Common myeloid progenitor, CD34-positive (primary cell): ENCODE measurements around the gene IFT122.

Experiments
- CTCF ChIA-PET: fragments of 350-600 bp; sonication (Branson Sonifier 250); formaldehyde crosslinking; loops from one replicate; lab custom pipeline; 2021; ENCODE audit warnings: antibody characterized with exemption; lab: Charles Lee
- POLR2A ChIA-PET: fragments of 350-600 bp; sonication (Branson Sonifier 250); formaldehyde crosslinking; loops from one replicate; lab custom pipeline; 2021; ENCODE audit warnings: antibody characterized with exemption; lab: Charles Lee
- DNase-seq, 3 donors: peaks; one replicate each; pipeline versions ENCODE4 v3.0.0 to v3.0.0-alpha.2; 2013
- H3K27ac ChIP-seq, 2 experiments: 1 replicate in 1 of 2; 2 replicates in 1 of 2; pipeline ENCODE4 v1.7.0; 2013; ENCODE audit warnings: inconsistent platforms in 2 of 2, low read length in 2 of 2, mild to moderate bottlenecking in 2 of 2, low read depth in 1 of 2, moderate library complexity in 1 of 2; ENCODE audit not compliant: severe bottlenecking in 2 of 2, insufficient read depth in 1 of 2, poor library complexity in 1 of 2
- H3K27me3 ChIP-seq, 5 experiments: replicated peaks in 2 of 5; 1 replicate in 3 of 5; 2 replicates in 2 of 5; pipeline versions ENCODE4 v1.6.1 to v1.7.0; 2013; ENCODE audit warnings: low read length in 4 of 5, mild to moderate bottlenecking in 2 of 5, moderate library complexity in 2 of 5, inconsistent platforms in 1 of 5; ENCODE audit not compliant: insufficient read depth in 5 of 5, control insufficient read depth in 4 of 5
- H3K36me3 ChIP-seq, 4 experiments: 1 replicate in 2 of 4; 2 replicates in 2 of 4; pipeline versions ENCODE4 v1.6.1 to v1.7.0; 2013; ENCODE audit warnings: low read length in 3 of 4, control low read depth in 1 of 4, mild to moderate bottlenecking in 1 of 4; ENCODE audit not compliant: control insufficient read depth in 4 of 4, insufficient read depth in 4 of 4
- H3K4me1 ChIP-seq, 4 experiments: 1 replicate in 3 of 4; 2 replicates in 1 of 4; pipeline versions ENCODE4 v1.6.1 to v1.7.1; 2013; ENCODE audit warnings: low read length in 3 of 4, mild to moderate bottlenecking in 3 of 4, control low read depth in 1 of 4, inconsistent platforms in 1 of 4, moderate library complexity in 1 of 4; ENCODE audit not compliant: control insufficient read depth in 4 of 4, insufficient read depth in 4 of 4; ENCODE audit errors: control extremely low read depth in 1 of 4
- H3K4me3 ChIP-seq, 7 experiments: 1 replicate in 4 of 7; 2 replicates in 3 of 7; pipeline versions ENCODE4 v1.5.1 to v1.7.0; 2013; ENCODE audit warnings: mild to moderate bottlenecking in 7 of 7, low read length in 6 of 7, moderate library complexity in 6 of 7, inconsistent platforms in 2 of 7, low read depth in 2 of 7, control low read depth in 1 of 7; ENCODE audit not compliant: insufficient read depth in 4 of 7, control insufficient read depth in 1 of 7; ENCODE audit errors: extremely low read depth in 1 of 7
- H3K9me3 ChIP-seq, 5 experiments: 1 replicate in 4 of 5; 2 replicates in 1 of 5; pipeline versions ENCODE4 v1.6.1 to v1.7.1; 2013; ENCODE audit warnings: low read length in 4 of 5, mild to moderate bottlenecking in 2 of 5, inconsistent platforms in 1 of 5, low read depth in 1 of 5, moderate library complexity in 1 of 5; ENCODE audit not compliant: control insufficient read depth in 4 of 5, insufficient read depth in 2 of 5; ENCODE audit errors: control extremely low read depth in 1 of 5
- WGBS: methylation state at CpG from one replicate; pipeline ENCODE4 v1.1.5; 2013; ENCODE audit not compliant: insufficient coverage; 5-methylcytosine and 5-hydroxymethylcytosine counted together

Gene IFT122

DNA sequence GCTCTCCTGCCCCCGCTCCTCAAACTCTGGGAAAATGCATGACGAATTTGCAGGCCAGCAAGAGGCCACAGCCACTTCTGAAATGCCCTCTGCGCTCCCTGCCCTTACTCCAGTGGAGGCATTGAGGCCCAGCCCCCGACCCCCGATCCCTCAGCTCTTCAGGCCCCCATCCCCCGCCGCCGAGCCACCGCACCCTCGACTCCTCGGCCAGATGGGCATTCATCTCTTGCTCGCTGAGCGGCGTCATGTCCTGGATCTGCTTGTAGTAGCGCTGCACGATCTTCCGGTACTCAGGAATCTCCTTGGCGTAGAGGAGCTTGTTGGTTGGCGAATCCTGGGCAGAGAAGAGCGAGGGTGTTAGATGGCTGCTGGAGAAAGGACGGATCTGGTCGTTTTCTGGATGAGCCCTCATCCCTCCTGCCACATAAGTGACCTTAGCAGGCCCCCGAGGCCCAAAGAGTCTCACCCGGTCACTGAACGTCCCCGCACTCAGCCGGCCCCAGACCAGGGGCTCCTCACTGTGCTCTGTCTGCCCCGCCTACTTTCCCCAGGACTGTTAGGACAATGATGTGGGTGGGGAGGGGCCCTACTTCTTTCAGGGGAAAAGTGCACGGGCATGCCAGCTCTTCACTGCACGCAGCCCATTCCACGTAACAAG is 117.0 kb downstream of the IFT122 start:
- Histone ChIP-seq H3K27ac (no peak overlapping the region), H3K36me3 (peaks cover 7 to 76% (median 38%) of the 10 kb centered on the region in 4 experiments), H3K4me3 (no peak overlapping the region), H3K4me1 (peaks cover 3 to 76% (median 62%) of the 10 kb centered on the region in 4 experiments), H3K27me3 (no peaks in the 10 kb centered on the region), H3K9me3 (no peaks in the 10 kb centered on the region)
- WGBS = 97% methylated on average over 28 of the region's 31 CpGs
- no peak for DNase-seq
- CTCF ChIA-PET = interaction anchor here (3.2 to 10.1 kb wide), 2 partner anchors 11 to 43 kb away, joined by 8 to 61 read pairs; no protein-coding TSS in a partner anchor
- POLR2A ChIA-PET = no interaction called here

DNA sequence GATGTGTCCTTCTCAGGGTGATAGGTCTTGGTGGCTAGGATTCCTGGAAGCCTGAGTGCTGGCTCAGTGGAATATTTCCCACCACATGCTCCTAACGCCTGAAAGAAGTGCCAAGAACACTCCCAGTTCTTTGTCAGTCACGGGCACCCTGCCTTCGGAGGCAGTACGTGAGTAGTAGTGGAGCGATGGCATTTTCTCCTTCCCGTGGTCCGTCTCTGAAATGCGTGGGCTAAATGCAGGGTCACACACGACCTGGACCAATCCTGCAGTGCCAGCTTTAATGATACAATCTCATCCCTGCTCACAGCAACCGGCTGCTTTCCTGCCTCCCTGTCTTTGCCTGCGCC is 117.5 kb downstream of the IFT122 start:
- Histone ChIP-seq H3K27ac (no peak overlapping the region), H3K9me3 (no peaks in the 10 kb centered on the region)

DNA sequence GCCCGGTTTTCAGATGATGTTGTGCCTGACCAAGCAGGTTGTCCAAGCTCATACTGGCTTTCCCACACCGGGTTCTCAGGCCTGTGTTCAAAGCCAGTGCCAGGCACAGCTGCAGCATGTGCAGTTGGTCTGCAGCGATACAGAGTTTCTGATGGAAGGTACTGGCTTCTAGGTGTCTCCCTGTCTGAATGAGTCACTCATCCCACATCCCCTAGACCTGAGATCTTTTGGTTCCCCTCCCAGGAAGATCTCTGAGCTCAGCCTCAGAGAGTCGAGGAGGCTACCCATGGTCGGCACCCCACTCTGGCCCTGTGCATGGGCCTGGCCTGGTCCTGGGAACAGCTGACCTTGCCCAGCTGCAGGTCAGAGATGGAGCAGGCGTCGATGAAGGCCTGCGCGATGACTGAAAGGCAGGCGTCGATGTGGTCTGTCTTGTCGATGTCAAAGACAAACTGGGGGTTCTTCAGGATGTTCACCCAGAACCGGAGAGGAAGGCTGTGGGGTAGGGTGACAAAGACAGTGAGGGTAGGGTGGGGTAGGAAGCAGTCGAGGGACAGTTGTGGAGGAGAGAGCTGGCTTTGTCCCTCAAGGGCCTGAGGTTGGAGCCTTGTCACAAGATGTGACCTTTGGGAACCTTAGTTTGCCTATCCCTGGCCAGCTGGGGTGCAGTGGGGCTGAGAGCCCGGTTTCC is 118.2 kb downstream of the IFT122 start:
- CTCF ChIA-PET = interaction anchor here (1.6 to 10.1 kb wide), 4 partner anchors 8 to 68 kb away, joined by 4 to 61 read pairs (median 7); no protein-coding TSS in a partner anchor
- peak overlapping the region in 1 of 2 experiments; percentile 3 for H3K27ac ChIP-seq
- WGBS = 85% methylated on average over 13 of the region's 15 CpGs

More for the DNA sequence above, 117.5 kb downstream of the IFT122 start:
- peaks cover 7 to 81% (median 41%) of the 10 kb centered on the region in 4 experiments for H3K36me3 ChIP-seq
- CTCF ChIA-PET = interaction anchor here (1.6 to 10.1 kb wide), 4 partner anchors 7 to 67 kb away, joined by 4 to 61 read pairs (median 7); no protein-coding TSS in a partner anchor
- DNase-seq = no peak
- H3K27me3 ChIP-seq = no peaks in the 10 kb centered on the region
- H3K4me1 ChIP-seq = peaks cover 3 to 76% (median 62%) of the 10 kb centered on the region in 4 experiments
- H3K4me3 ChIP-seq = no peak overlapping the region
- 97% methylated on average over 11 of the region's 11 CpGs for WGBS
- POLR2A ChIA-PET = no interaction called here

DNA sequence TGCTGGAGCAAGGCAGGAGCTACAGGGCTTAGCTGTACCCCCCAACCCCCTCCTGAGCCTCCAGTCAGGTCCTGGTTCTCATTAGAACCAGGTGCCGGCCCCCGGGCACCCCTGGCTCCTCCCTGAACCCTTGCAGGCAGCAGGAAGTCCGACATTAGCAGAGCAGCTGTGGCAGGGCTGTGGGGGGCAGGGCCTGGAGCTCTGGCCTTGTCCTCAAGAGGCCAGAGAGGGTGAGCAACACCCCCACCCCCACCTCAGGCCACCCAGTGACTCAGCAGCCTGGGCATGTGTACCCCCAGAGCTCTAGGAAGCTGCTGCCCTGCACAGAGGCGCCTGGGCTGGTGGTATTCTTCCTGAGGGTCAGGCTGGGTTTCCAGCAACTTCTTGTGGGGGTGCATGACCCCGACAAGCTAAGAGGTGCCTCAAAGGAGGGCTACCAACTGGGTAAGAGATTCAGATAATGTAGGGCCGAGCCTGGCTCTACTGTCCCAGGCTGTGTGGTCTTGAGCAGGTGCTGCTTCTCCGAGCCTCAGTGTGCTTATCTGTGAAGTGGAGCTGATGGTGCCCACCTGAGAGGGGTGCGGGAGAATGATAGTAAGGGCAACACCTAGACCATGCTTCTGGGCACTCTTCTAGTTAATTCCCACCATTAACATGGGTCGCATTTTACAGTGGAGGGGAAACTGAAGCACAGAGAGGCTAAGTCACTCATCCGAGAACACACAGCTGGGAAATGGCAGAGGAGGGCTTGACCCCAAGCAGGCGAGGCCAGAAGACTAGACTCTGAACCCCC is 118.9 kb downstream of the IFT122 start:
- peak overlapping the region in 1 of 2 experiments; percentile 3 for H3K27ac ChIP-seq
- no peaks in the 10 kb centered on the region for H3K9me3 ChIP-seq
- H3K4me1 ChIP-seq = peaks cover 2 to 62% (median 52%) of the 10 kb centered on the region in 4 experiments
- peak in 2 of 3 donors; percentile 36 to 46 for DNase-seq
- CTCF ChIA-PET = interaction anchor here (1.6 to 10.1 kb wide), 3 partner anchors 9 to 68 kb away, joined by 4 to 61 read pairs (median 6); no protein-coding TSS in a partner anchor
- peaks cover 7 to 95% (median 50%) of the 10 kb centered on the region in 4 experiments for H3K36me3 ChIP-seq
- no peak overlapping the region for H3K4me3 ChIP-seq
- H3K27me3 ChIP-seq = no peaks in the 10 kb centered on the region
- POLR2A ChIA-PET = interaction anchor here (0.7 to 1.1 kb wide), 2 partner anchors 18 to 19 kb away, joined by 3 to 4 read pairs; no protein-coding TSS in a partner anchor
- 46% methylated on average over 6 of the region's 11 CpGs for WGBS

More for the DNA sequence above, 118.2 kb downstream of the IFT122 start:
- POLR2A ChIA-PET = interaction anchor here (1.1 kb wide), 1 partner anchor 19 kb away, joined by 4 read pairs; no protein-coding TSS in a partner anchor
- H3K4me1 ChIP-seq = peaks cover 3 to 69% (median 57%) of the 10 kb centered on the region in 4 experiments
- DNase-seq = no peak
- peaks cover 7 to 88% (median 45%) of the 10 kb centered on the region in 4 experiments for H3K36me3 ChIP-seq
- no peaks in the 10 kb centered on the region for H3K9me3 ChIP-seq
- no peak overlapping the region for H3K4me3 ChIP-seq
- no peaks in the 10 kb centered on the region for H3K27me3 ChIP-seq

DNA sequence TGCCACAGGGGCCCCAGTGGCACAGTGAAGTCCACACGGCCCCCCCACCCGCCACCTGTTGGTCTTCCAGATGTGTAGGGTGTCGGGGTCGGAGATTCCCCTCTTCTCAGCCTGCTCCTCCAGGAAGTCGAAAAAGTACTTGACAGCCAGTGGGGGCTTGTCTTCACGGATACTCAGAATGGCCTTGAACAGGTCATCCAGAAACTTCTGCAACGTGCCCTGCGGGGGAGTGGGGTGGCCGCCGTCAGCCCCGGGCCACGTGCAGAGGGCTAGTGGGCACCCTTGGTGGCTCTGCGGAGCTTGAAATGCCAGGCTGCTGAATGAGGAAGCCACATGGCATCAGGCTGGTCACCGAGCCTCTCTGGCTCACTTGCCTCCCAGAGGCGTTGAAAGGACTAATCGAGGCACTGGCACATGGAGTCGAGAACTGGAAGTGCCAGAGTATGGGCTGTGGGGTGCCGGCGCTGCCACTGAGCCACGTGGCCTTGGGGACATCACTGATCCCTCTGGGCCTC is 119.6 kb downstream of the IFT122 start:
- peaks cover 7 to 97% (median 54%) of the 10 kb centered on the region in 4 experiments for H3K36me3 ChIP-seq
- no peak for DNase-seq
- ChIA-PET POLR2A (interaction anchor here (0.7 kb wide), 1 partner anchor 17 kb away, joined by 3 read pairs; no protein-coding TSS in a partner anchor), CTCF (no interaction called here)
- no peak overlapping the region for H3K4me3 ChIP-seq
- H3K27me3 ChIP-seq = no peaks in the 10 kb centered on the region
- H3K4me1 ChIP-seq = peaks cover 0 to 55% (median 46%) of the 10 kb centered on the region in 4 experiments
- no peaks in the 10 kb centered on the region for H3K9me3 ChIP-seq
- WGBS = 94% methylated on average over 19 of the region's 20 CpGs
- no peak overlapping the region for H3K27ac ChIP-seq

DNA sequence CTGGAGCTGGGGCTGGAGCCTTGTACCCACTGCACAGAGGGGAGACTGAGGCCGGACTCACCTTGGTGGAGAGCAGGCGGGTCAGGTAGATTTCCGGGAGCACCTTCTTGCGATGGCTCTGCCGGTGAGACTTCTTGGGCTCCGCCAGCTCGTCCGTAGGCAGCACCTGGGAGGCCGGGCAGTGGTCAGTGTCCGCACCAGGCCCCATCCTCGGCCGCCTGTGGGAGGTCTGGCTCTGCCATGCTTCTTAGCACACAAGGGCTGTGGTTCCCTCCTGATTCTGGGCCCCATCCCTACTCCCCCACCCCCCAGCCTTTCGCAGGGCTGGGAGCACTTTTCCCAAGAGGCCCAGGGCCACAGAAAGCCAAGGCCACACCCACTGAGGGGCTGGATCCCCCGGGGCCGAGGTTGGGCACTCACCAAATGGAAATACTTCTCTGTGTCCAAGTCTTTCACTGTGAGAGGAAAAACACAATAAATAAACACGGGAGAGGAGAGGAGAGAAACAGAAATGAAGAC is 120.3 kb downstream of the IFT122 start:
- Histone ChIP-seq H3K9me3 (no peaks in the 10 kb centered on the region), H3K4me3 (no peak overlapping the region), H3K27ac (no peak overlapping the region), H3K36me3 (peaks cover 7 to 97% (median 61%) of the 10 kb centered on the region in 4 experiments), H3K27me3 (no peaks in the 10 kb centered on the region), H3K4me1 (peaks cover 0 to 49% (median 40%) of the 10 kb centered on the region in 4 experiments)
- ChIA-PET POLR2A (no interaction called here), CTCF (no interaction called here)
- 88% methylated on average over 13 of the region's 16 CpGs for WGBS
- no peak for DNase-seq
